NOMO-1 (cell line): ENCODE data around the gene SCRT2.
A peak's percentile ranks its signal among the peaks of the same experiment; 100 is the strongest.
"Not testable (repeated sequence)": the region's sequence is repeated elsewhere in the genome, so short reads cannot be mapped to it uniquely, and the experiment has no call there.

Source experiments
- DNase-seq, 2 experiments: peaks; one replicate each; lab custom pipeline; 2025; ENCODE audit not compliant: unreplicated experiment in 2 of 2; lab: John Stamatoyannopoulos, UW

The SCRT2 gene

GRCh38 chr20:675453-676314 lies at the start of gene SCRT2:
TSS of gene SCRT2 (minus strand) at chr20:675802. CDS start at chr20:675601, 201 bp downstream.
- DNase-seq: peak in 1 of 2 experiments; percentile 20

- DNase-seq: not testable (repeated sequence)
Observed at GRCh38 chr20:724797-725196, 49.2 kb upstream of the SCRT2 start.

GRCh38 chr20:723756-724155 lies 48.2 kb upstream of the SCRT2 start:
- DNase-seq: no peak

- DNase-seq: no peak
Observed at GRCh38 chr20:722822-723644, 47.4 kb upstream of the SCRT2 start.

GRCh38 chr20:721876-722275 lies 46.3 kb upstream of the SCRT2 start:
- DNase-seq: no peak

- DNase-seq: no peak
Observed at GRCh38 chr20:719816-720215, 44.2 kb upstream of the SCRT2 start.

DNA sequence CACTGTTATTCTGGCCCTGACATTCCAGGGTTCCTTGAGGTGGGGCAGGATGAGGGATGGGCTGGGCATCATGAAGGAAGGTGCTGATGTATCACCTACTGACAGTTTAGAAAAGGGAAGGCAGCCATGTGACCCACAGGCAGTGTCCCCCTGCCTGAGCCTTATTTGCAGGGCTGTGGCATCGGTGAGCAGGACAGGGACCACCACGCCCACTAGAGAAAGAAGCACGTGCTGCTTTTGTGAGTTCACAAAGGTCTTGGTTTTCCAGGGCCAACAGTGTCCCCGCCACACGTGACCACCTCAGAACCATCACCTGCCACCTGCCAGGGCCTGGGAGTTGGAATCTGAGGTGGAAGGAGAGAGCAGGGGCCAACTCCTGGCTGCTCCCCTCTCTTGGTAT lies 43.5 kb upstream of the SCRT2 start:
- DNase-seq: no peak

- no peak for DNase-seq
Observed at GRCh38 chr20:717832-718231, 42.2 kb upstream of the SCRT2 start.

- DNase-seq: no peak
Observed at GRCh38 chr20:717271-717670, 41.7 kb upstream of the SCRT2 start.

- no peak for DNase-seq
Observed at GRCh38 chr20:714453-714852, 38.9 kb upstream of the SCRT2 start.

DNA sequence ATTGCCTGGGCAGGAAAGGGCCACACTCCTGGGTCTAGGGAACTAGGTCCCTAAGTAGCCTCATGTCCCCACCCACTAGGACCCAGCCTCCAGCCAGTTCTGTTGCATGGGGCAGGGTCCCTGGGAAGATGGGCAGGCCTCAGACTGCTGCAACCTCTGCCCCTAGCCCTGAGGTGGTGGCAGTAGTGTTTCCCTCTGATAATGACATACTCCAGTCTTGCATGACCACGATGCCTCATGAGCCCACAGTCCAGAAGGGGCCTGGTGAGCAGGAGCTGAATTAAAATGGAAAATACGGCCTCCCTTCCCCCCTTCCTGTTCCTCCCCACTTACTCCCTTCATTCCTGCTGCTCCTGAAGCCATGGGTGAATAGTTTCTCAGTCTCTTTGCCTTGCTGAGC lies 36.0 kb upstream of the SCRT2 start:
- DNase-seq: no peak

- DNase-seq: no peak
Observed at GRCh38 chr20:710780-711450, 35.3 kb upstream of the SCRT2 start.

DNA sequence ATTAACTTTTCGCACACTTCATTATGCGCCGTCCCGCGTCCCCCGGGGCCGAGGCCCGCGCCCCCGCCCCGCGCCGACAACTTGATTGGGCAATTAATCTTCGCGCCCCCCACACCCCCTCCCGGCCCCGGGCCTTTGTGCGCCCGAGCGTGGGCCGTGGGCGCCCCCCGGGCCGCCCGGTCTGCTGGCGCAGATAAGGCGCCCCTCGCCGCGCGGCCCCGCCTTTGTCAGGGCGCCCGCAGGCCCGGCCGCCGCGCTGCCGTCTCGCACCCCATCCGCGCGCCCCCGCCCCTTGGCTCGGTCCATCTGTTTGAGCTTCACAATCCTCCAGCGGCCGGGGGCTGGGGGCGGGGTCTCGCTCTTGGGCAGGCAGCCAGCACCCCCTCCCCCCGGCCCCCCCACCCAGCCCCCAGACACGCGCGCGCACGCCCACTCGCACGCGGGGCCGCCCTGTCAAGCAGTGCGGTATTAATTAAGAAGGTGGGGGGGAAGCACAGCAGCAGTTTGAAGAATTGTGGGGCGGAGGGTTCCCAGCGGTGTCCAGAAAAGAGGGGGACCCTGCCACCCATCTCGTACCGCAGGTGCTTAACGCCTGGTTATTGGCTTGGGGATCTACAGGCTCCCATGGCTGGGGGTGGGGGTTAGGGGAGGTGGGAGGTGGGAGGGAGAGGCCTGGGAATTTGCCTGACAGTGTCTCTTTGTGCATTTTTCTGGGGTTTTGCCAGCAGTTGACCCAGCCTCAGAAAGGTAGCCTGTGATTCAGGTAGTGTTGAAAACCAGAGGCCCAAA lies 34.6 kb upstream of the SCRT2 start:
- no peak for DNase-seq

GRCh38 chr20:709423-709822 lies 33.8 kb upstream of the SCRT2 start:
- DNase-seq: no peak

- DNase-seq: no peak
Observed at GRCh38 chr20:708956-709355, 33.4 kb upstream of the SCRT2 start.

- DNase-seq: no peak
Observed at GRCh38 chr20:707451-708110, 32.0 kb upstream of the SCRT2 start.

GRCh38 chr20:706366-706885 lies 30.8 kb upstream of the SCRT2 start:
- DNase-seq: no peak

DNA sequence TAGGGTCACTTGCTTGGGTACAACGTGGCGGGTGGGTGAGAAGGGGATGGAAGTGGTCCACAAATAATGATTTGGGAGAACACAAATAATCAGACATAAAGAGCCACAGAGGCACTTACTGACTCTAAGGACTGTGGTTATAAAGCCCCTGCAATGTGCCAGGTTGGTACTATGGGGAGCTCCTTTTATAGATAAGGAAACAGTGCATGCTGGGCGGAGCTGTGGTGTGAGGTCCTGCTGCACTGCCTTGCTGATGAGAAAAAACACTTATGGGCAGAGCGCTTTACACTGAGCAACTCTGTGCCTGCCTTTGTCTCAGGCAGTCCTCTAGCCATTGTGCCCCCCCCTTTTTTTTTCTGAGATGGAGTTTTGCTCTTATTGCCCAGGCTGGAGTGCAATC lies 29.1 kb upstream of the SCRT2 start:
- DNase-seq: no peak

DNA sequence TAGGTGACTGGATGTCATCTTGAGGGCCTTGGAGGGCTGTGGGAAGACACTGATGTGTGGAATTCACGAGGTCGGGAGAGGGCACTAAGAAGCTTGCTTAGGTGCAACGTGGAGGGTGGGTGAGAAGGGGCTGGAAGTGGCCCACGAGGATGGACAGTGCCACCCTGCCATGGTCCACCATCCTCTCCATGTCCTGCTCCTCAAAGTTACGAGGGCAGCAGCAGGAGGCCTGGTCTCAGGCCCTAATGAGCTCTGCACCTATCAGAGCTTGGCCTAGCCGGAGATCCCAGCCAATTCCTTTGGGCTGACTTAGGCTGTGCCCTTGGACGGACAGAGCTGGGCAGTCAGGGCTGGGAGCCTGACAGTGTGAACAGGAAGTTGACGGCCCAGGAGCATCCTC lies 27.8 kb upstream of the SCRT2 start:
- no peak for DNase-seq

DNA sequence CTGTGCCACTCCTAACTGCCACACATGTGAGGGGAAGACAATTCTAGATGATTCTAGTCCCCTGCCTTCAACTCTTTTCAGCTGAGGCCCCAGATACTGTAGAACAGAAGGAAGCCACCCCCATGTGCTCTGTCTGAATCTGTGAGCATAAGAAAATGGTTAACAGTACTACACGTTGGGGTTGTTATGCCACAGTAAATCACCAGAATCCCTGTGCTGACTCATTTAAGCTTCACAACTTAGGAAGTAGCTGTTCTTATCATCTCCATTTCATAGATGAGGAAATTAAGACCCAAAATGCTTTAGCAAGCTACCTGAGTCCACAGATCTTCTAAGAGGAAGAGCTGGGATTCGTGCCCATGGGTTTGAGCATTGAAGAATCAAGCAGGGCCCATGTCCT lies 27.4 kb upstream of the SCRT2 start:
- DNase-seq: no peak
